Mesenteric fat pad (tissue), 1 donor: ENCODE results near the gene IGFL1. TPM values are rescaled to one million over a fixed set of nuclear protein-coding genes. Genes with fewer than 3 reads are reported as not detected.
"Not testable (repeated sequence)": the region's sequence is repeated elsewhere in the genome, so short reads cannot be mapped to it uniquely, and the experiment has no call there.

Source experiments
- DNase-seq: peaks from one replicate; pipeline ENCODE4 v3.0.0-alpha.2; 2020; ENCODE audit warnings: low spot score
- total RNA-seq: library from RNA; stranded (reverse); fragmentation: NEBNext Ultra II Directional; extraction: Animal tissue kit (Norgen Biotek cat#: 25700); gene quantifications from one replicate; pipeline ENCODE4 v1.2.1, GENCODE V29; 2021
- donor health status: DM: yes; HTN: yes; CAD: no.

The IGFL1 gene
- total RNA-seq, 1 donor from 2014 or later, result not detected

DNA sequence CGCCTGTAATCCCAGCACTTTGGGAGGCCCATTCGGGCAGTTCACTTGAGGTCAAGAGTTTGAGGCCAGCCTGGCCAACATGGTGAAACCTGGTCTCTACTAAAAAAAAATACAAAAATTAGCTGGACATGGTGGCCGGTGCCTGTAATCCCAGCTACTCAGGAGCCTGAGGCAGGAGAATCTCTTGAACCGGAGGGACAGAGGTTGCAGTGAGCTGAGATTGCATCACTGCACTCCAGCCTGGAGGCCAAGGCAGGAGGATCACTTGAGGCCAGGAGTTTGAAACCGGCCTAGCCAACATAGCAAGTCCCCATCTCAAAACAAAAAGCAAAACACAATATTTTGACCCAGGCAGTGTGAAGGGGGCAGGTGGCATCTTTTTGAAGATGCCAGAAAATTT, 35.3 kb downstream of the IGFL1 start:
- DNase-seq, result not testable (repeated sequence)

DNA sequence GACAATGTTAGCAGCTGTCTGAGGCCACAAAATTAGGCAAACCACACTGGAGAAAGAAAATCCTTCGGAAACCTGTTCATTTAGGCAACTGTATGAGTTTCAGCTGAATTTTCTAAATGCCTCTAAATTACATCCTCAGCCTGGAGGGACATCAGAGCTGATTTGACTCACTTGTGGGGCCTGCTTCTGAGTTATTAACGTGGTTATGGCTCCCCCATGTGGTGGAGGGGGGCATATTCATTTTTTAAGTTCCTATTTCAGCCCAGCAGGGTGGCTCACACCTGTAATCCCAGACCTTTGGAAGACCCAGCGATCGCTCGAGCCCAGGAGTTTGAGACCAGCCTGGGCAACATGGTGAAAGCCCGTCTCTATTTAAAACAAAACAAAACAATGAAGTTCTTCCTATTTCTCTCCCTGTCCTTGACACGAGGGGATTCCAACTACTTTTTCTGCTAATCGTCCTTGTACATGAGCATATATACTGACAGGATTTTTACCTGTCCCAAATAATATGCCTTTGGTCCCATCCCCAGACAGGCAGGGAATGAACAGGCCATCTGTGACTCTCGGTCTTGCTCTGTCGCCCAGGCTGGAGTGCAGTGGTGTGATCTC, 35.8 kb downstream of the IGFL1 start:
- no peak for DNase-seq

DNA sequence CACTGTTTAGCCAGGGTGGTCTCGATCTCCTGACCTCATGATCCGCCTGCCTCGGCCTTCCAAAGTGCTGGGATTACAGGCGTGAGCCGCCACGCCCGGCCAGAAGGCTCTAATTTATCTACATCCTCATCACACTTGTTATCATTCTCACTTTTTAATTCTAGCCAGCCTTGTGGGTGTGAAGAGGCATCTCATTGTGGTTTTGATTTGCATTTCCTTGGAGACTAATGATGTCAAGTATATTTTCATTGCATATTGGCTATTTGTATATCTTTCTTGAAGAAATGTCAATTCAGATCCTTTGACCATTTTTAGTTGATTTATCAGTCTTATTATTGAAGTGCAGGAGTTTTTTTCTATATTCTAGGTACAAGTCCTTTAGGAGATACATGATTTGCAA, 39.6 kb downstream of the IGFL1 start:
- DNase-seq, result no peak

DNA sequence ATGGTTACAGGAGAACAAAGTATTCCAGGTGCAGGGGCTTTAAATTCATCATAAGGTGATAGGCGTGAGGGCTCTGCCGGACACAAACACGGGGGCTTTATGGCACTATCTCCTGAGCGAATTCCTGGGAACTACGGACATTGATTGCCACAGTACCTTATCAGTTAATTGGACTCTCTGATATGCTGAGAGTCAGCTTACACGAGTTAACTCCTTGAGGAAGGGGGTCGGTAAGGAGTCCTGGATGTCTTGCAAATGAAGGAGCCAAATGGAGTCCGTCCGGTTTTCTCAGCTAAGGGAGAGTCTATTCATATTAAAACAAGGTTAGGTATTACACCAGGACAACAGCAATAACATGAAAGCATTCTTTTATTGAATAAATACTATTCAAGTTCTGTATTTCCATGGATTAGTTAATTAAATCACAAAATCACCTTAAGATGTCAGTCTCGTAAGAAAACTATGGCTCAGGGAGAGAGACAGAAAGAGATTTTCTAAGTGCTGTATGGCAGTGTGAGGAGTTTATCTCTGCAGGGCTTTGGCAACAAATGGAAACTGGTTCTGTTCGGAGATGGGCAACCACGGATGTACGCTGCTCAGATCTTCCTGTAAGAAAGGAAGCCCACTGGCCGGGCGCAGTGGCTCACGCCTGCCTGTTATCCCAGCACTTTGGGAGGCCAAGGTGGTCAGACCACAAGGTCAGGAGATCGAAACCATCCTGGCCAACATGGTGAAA, 41.1 kb downstream of the IGFL1 start:
- DNase-seq, result no peak

DNA sequence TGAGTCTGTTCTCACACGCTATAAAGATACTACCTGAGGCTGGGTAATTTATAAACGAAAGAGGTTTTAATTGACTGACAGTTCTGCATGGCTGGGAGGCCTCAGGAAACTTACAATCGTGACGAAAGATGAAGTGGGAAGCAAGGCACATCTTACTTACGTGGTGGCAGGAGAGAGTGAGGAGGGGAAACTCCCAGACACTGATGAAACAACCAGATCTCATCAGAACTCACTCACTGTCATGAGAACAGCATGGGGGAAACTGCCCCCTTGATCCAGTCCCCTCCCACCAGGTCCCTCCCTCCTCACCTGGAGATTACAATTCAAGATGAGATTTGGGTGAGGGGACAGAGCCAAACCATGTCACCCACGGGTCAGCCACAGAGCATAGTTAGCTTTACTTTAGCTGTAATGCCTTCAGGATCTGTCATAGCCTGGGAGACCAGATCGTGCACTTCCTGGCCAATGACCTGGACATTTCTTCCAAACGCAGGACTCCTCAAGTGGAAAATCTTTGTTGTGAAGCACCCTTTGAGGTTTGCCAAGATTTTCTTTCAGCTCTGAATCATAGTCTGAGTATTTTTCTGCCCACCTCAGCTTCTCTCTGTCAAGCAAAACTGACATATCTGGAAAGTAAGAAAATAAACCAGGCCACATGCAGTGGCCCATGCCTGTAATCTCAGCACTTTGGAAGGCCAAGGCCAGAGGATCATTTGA, 42.1 kb downstream of the IGFL1 start:
- no peak for DNase-seq

DNA sequence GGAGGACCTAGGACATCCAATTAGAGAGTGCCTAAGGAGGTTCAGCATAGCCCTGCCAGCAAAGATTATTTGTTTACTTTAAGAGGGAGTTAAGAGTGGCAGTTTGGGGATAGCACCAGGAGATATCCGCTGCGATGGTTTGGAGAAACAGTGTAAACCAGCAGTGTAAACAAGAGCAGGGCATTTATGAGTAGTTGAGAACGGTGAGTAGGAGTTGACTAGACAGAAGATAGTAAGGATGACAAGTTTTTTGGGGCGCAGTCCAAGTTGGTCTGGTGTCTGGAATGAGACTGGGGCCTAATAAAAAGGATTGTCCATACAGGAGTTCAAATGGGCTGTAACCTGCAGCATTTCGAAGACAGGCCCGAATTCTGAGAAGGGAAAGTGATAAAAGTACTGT, 44.4 kb downstream of the IGFL1 start:
- not testable (repeated sequence) for DNase-seq

DNA sequence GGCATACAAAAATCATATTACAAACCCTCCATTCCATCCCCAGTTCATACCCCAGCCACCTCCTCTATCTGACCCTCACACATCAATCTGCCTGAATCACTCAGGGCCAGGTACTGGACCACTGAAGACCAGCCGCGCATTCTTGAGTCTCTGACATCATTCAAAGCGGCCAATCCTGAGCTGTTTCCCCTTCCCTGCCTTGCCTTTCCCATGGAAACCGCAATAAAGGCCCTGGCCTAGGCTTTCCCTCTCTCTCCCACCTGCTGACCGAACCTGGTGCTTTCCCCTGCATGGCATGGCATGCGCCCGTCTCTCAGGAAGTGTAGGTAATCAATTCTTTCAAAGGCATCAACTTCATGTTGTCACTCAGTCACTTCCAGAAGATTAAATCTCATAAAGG, 49.6 kb downstream of the IGFL1 start:
- DNase-seq, result no peak

Other genes starting within 250 kb of the IGFL1 start
- 9.8 TPM for gene CCDC61, start 234.3 kb upstream of the IGFL1 start, total RNA-seq
- 1.6 TPM for gene PGLYRP1, start 206.7 kb upstream of the IGFL1 start, total RNA-seq
- not detected for gene IGFL4, start 188.7 kb upstream of the IGFL1 start, total RNA-seq
- gene IGFL3, start 105.1 kb upstream of the IGFL1 start, total RNA-seq, result not detected
- gene IGFL2, start 81.5 kb upstream of the IGFL1 start, total RNA-seq, result not detected
- gene HIF3A, start 67.3 kb downstream of the IGFL1 start, total RNA-seq, result 27.4 TPM
- gene PPP5C, start 117.3 kb downstream of the IGFL1 start, total RNA-seq, result 44.3 TPM
- gene CCDC8, start 183.8 kb downstream of the IGFL1 start, total RNA-seq, result 2.9 TPM
- gene PNMA8C, start 199.2 kb downstream of the IGFL1 start, total RNA-seq, result not detected
- 1.2 TPM for gene PNMA8A, start 241.8 kb downstream of the IGFL1 start, total RNA-seq